ENCODE results near the gene HMGB4. TPM values are rescaled to one million over a fixed set of nuclear protein-coding genes. Genes with fewer than 3 reads are reported as not detected.

The HMGB4 gene
- total RNA-seq, 4 donors from 2014 or later = not detected

- intact Hi-C loops (cut with DNase I; ENCODE audit: low total_unique reads) (no loop called here), in situ Hi-C loops (cut with MboI; ENCODE audit: low pct_ligation_motif_present in 1 of 4, low pct_unique_long_range_greater_than_20kb in 1 of 4, low sequenced_read_pairs in 3 of 4) (no loop called here)
- Histone ChIP-seq H3K27ac (no peak overlapping the region), H3K27me3 (no peaks in the 10 kb centered on the region), H3K36me3 (no peaks in the 10 kb centered on the region), H3K9me3 (no peaks in the 10 kb centered on the region), H3K4me3 (no peak overlapping the region), H3K4me1 (no peaks in the 10 kb centered on the region)
- DNase-seq = no peak
- WGBS, 2 donors (ENCODE audit: low coverage in 1 of 2) = 86 to 87% methylated on average over 5 to 8 of the region's 8 CpGs
- TF ChIP-seq POLR2AphosphoS5 (IDR thresholded peaks at IDR 0.05) = no peak
- TF ChIP-seq CTCF (IDR thresholded peaks at IDR 0.05) = no peak
- TF ChIP-seq POLR2A (IDR thresholded peaks at IDR 0.05) = no peak
- no peak for TF ChIP-seq EP300 (IDR thresholded peaks at IDR 0.05; ENCODE audit: low read depth)
Measured at GRCh38 chr1:33895396-33895795, 31.5 kb downstream of the HMGB4 start.

DNA sequence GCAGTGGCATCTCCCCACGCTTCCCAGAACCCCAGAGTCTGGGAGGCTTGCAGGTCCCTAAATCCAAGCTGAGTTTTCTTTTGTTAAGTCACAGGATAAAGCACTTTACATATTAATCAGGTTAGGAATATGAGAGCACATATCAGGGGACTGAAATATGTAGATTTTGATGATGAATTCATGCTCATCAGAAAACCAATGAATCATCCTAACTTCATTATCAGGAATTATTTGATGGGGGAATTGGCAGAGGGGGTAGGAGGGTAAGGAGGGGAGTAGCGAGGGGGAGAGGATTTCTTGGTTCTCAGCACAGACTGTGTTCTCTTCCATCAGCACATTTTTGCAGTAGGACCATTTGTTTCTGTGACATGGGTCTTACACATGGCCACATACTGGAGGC lies 32.1 kb downstream of the HMGB4 start:
- no peak overlapping the region for H3K4me3 ChIP-seq
- TF ChIP-seq POLR2A (IDR thresholded peaks at IDR 0.05) (no peak), EP300 (IDR thresholded peaks at IDR 0.05; ENCODE audit: low read depth) (no peak), POLR2AphosphoS5 (IDR thresholded peaks at IDR 0.05) (no peak), CTCF (IDR thresholded peaks at IDR 0.05) (no peak)
- H3K36me3 ChIP-seq = no peaks in the 10 kb centered on the region
- no peak for DNase-seq
- H3K27me3 ChIP-seq = no peaks in the 10 kb centered on the region
- no peaks in the 10 kb centered on the region for H3K4me1 ChIP-seq
- 93% methylated on average over 2 of the region's 2 CpGs; no CpG with 5 or more reads in 1 of the 2 donors for WGBS, 2 donors (ENCODE audit: low coverage in 1 of 2)
- intact Hi-C loops (cut with DNase I; ENCODE audit: low total_unique reads) (no loop called here), in situ Hi-C loops (cut with MboI; ENCODE audit: low pct_ligation_motif_present in 1 of 4, low pct_unique_long_range_greater_than_20kb in 1 of 4, low sequenced_read_pairs in 3 of 4) (no loop called here)
- no peak overlapping the region for H3K27ac ChIP-seq
- H3K9me3 ChIP-seq = no peaks in the 10 kb centered on the region

GRCh38 chr1:33897092-33897725 lies 33.3 kb downstream of the HMGB4 start:
- intact Hi-C loops (cut with DNase I; ENCODE audit: low total_unique reads) (no loop called here), in situ Hi-C loops (cut with MboI; ENCODE audit: low pct_ligation_motif_present in 1 of 4, low pct_unique_long_range_greater_than_20kb in 1 of 4, low sequenced_read_pairs in 3 of 4) (no loop called here)
- 0 to 75% methylated on average over 1 to 5 of the region's 5 CpGs for WGBS, 2 donors (ENCODE audit: low coverage in 1 of 2)

DNA sequence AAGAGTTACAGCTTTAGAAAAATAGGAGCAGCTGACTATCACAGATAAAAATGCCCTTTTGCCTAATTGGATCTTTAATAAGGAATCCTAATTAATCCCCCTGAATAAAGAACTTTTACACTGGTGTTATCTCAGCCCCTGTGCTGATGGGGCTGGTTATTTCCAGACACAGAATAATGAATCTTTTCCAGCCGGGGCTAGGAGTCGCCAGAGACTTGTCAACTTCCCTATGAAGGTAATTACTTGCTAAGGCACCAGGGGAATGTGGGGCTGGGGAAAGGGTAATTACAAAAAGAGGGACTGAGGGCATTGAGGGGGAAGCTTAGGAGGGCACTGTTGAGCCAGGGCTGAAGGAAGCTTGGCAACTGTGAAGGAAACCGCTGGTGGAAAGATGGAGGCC lies 34.5 kb downstream of the HMGB4 start:
- no peak for TF ChIP-seq POLR2A (IDR thresholded peaks at IDR 0.05)
- no peak for TF ChIP-seq POLR2AphosphoS5 (IDR thresholded peaks at IDR 0.05)
- TF ChIP-seq CTCF (IDR thresholded peaks at IDR 0.05) = no peak
- no peak for TF ChIP-seq EP300 (IDR thresholded peaks at IDR 0.05; ENCODE audit: low read depth)
- WGBS, 2 donors (ENCODE audit: low coverage in 1 of 2) = 67 to 86% methylated on average over 3 of the region's 3 CpGs
- intact Hi-C loops (cut with DNase I; ENCODE audit: low total_unique reads) = no loop called here
- Histone ChIP-seq H3K27me3 (no peaks in the 10 kb centered on the region), H3K4me3 (no peak overlapping the region), H3K27ac (no peak overlapping the region), H3K36me3 (no peaks in the 10 kb centered on the region), H3K4me1 (no peaks in the 10 kb centered on the region), H3K9me3 (no peaks in the 10 kb centered on the region)
- in situ Hi-C loops (cut with MboI; ENCODE audit: low pct_ligation_motif_present in 1 of 4, low pct_unique_long_range_greater_than_20kb in 1 of 4, low sequenced_read_pairs in 3 of 4) = no loop called here
- DNase-seq = no peak

More at GRCh38 chr1:33897092-33897725, 33.3 kb downstream of the HMGB4 start:
- no peaks in the 10 kb centered on the region for H3K4me1 ChIP-seq
- H3K27ac ChIP-seq = no peak overlapping the region
- no peaks in the 10 kb centered on the region for H3K9me3 ChIP-seq
- no peak for DNase-seq
- no peaks in the 10 kb centered on the region for H3K27me3 ChIP-seq
- H3K4me3 ChIP-seq = no peak overlapping the region
- TF ChIP-seq POLR2A (IDR thresholded peaks at IDR 0.05) (no peak), EP300 (IDR thresholded peaks at IDR 0.05; ENCODE audit: low read depth) (no peak), CTCF (IDR thresholded peaks at IDR 0.05) (no peak), POLR2AphosphoS5 (IDR thresholded peaks at IDR 0.05) (no peak)
- no peaks in the 10 kb centered on the region for H3K36me3 ChIP-seq
